Nucleus accumbens (tissue), 56 donors: Measurements from ENCODE around the gene SFMBT1.

Source experiments
- DNase-seq, 56 donors: peaks; one replicate each; lab custom pipeline; 2025; lab: John Stamatoyannopoulos, UW

Gene SFMBT1

DNA sequence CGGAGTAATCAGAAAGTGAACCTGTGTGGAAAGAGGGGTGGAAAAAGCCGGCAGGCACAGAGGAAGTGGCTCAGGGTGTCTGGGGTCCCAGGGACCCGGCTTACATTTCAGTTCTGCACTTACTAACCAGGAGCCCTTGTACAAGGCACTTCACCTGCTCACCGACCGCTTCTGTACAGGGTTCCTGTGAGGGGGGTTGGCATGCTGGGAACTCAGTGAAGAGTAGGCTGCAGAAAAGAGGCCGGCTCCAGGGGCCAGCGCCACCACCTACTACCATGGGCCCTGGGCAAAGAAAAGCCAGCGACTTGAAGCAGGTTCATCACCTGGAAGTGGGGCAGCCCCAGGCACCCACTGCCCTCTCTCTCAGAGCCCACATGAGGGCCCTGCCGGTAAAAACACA is 154.7 kb downstream of the SFMBT1 start:
- no peak for DNase-seq

GRCh38 chr3:52890735-52891134 is 155.1 kb downstream of the SFMBT1 start:
- no peak for DNase-seq

GRCh38 chr3:52889901-52890300 is 156.0 kb downstream of the SFMBT1 start:
- DNase-seq: no peak

DNA sequence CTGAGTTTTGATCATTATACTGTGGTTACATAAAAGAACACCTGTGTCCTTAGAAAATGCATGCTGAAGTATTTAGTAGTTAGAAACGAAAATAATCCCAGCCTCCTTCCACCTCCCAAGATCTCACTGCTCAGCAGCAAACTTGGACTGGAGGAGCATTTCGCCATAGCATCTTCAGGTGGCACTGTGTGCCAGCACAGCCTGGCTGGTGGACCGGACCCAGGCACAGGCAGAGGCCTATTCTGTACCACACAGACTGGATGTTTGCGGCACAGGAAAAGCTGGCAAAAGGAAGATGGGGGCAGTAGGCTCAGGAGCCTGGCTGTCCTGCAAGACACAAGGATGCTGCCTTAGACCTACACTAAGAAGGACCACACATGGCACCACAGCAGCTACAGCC is 158.7 kb downstream of the SFMBT1 start:
- DNase-seq: no peak

DNA sequence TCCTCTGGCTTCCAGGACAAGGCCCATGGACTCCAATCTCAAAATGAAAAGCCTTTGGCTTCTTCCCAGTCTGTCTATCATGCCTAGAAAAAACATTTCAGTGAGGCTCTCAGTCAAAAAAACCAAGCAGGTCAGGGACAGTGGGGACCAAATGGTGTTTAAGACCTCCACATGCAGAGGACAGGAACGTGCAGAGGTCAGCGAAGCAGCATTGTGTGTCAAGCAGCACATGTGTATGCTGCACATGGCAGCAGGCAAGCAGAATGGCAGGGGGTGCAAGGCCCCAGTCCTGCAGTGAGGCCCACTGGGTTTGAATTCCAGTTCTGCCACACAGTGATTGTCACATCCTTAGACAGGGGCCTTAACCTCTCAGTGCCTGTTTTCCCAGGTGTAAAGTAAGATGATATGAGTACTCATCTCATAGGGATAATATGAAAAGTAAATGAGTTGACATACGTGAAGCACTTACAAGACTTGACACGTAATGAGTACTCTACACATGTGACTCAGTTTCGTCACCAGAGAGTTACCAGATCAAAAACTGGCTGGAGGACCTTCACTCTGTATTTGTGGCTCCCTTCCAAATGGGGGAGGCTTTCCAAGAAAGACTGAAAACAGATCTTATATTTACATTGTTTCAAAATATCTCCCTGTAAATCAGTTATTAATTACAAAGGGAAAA is 159.7 kb downstream of the SFMBT1 start:
- DNase-seq: no peak

DNA sequence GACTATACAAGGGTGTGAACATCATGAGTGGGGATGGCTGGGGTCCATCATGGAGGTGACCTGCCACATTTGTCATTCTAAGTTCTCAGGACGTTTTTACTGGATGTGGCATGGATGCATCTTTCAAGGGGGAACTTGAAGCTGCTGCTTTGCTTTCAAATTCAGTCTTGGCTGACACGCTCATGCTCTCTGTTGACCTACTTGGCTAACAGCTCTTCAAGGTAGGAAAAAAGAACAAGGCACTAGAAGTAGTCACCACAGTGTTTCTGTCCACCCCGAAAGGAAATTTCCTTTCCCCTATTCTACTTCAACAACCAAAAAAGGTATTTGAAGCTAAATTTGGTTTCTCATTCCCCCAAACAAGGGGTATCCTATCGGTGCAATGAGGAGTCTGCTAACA is 163.5 kb downstream of the SFMBT1 start:
- no peak for DNase-seq

GRCh38 chr3:52881871-52882270 is 164.0 kb downstream of the SFMBT1 start:
- DNase-seq: no peak

DNA sequence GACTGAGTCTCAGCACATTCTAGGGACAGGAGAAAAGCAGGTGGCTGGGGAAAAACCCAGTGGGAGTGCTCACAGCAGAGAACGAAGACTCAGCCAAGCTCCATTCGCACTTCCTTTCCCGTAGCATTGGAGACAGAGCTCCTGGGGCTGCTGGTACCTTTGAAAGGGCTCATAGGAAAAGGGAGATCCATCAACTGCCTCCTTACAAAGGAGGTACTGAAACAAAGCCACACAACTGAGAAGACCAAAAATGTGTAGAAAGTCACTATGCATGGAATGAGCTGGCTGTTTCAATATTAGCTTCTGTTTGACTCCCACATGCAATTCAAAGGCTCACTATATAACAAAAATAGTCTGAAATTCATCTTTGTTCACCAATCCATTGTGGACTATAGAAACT is 165.4 kb downstream of the SFMBT1 start:
- DNase-seq: no peak

GRCh38 chr3:52880047-52880446 is 165.8 kb downstream of the SFMBT1 start:
- DNase-seq: no peak

DNA sequence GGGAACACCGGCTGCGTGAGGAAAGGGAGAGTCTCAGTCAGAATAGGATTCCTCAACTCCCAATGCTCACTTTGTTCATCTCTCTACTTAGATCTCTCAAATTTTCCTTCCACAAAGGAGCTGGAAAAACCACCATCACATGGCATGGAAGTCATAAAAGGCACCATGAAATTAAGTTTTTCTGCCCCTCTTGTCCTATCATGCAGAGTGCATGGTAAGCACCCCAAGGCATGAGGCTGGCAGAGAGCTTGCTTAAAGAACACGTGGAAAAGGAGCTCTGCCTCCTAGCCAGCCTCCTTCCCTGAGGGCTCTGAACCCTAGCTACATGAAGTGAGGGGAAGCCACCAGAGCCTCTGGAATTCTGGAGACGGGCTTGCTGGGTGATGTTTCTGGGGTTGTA is 166.3 kb downstream of the SFMBT1 start:
- DNase-seq: no peak

DNA sequence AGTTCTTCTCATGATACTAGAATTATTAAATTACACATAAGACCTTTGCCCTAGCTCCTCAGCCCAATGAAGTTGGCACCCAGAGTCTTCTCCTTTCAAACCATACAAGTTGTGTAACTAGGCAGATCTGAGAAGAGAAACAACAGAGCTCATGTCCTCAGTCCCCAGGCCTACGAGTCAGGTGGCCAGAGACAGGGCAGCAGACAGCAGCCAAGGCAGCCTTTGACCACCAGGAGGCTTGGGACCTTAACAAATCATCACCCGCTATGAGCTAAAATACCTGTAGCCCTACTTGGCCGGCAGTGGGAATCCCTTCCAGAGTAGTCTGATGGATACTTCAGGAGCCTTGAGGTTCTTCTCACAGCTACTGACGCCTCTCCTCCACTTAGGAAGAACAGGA is 166.8 kb downstream of the SFMBT1 start:
- DNase-seq: no peak

DNA sequence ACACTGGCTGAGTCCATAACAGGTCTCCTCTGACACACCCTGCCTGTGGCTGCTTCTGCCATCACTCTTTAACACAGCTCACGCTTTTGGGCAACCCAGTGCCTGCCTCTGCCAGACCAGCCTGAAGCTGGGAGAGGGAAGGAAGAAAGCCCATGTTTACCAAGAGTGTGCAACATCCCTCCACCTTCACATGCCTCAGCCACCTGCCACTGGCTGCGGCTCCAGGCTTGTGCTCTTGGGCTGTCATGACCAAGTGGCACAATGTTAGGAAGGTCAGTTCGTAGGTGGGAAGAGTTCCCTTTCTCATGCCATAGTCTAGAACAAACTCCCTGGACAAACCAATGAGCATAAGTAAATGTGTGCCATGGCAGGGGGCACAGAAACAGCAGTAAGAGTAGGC is 168.8 kb downstream of the SFMBT1 start:
- no peak for DNase-seq

DNA sequence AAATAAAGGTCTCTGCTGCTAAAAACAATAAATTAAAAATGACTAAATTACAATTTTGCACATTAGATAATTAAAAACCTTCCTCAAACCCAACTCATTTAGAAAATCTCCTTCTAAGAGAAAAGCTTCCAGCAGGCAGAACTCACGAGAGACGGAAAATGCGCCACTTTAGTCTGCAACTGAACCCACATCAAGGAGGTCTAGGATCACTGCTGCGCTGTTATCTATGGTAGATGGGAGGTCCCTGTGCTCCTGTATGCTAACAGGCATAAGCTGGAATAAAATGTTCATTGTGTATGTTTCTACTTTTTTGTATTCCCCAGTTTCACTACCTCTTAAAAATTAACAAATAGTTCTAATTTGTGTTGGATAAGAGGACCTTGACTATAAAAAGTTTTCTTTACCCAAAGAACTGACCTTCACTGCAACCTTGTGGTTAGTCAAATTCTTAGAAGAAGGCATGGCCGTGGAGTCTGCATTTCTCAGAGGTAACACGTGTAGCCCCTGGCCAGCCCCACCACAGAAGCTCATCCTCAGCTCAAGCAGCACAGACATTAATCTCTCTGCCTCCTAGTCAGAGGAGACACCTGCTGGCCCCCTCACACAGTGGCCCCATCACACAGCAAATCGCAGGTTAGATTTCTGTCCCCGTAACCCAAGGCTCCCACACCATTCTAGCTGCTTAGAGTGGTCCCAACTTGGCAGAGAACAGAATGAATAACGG is 170.8 kb downstream of the SFMBT1 start:
- no peak for DNase-seq

DNA sequence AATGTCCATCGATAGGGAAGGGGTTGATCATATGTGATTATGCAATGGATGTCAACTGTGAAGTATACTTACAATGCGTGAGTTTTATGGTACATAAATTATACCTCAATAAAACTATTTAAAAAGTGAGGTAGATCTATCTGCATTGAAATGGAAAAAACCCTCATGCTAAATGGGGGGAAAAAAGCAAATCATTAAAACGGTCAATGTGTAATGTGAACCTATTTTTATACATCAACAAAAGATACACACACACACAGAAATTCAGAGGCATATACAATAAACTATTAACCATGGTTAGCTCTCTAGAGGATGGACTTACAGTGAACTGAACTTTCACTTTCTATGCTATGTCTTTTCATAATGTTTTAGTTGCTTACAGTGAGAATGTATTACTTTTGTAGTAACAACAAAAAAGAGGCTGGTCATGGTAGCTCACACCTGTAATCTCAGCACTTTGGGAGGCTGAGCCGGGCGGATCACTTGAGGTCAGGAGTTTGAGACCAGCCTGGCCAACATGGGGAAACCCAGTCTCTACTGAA is 171.6 kb downstream of the SFMBT1 start:
- DNase-seq: no peak

GRCh38 chr3:52873433-52874159 is 172.3 kb downstream of the SFMBT1 start:
- DNase-seq: peak in 1 of 56 donors; percentile 9

DNA sequence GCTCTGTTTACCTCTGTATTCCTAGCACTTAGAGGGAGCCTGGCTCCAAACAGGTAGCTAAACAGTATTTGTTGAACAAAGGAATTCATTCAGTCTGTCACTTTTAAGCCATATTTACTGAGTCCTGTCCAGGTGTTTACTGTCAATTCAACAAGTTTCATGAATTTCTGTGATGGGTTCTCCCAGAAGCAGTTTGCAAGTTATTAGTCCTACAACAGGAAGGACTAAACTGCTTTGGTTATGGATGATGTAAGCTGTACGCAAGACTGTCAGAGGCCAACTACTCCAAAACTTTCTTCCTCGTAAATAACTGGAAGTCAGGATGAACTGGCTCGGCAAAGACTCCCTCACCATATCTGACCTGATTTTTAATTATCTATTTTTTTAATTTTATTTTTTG is 173.6 kb downstream of the SFMBT1 start:
- DNase-seq: no peak

GRCh38 chr3:52871761-52872160 is 174.1 kb downstream of the SFMBT1 start:
- DNase-seq: no peak

GRCh38 chr3:52870471-52870870 is 175.4 kb downstream of the SFMBT1 start:
- no peak for DNase-seq

DNA sequence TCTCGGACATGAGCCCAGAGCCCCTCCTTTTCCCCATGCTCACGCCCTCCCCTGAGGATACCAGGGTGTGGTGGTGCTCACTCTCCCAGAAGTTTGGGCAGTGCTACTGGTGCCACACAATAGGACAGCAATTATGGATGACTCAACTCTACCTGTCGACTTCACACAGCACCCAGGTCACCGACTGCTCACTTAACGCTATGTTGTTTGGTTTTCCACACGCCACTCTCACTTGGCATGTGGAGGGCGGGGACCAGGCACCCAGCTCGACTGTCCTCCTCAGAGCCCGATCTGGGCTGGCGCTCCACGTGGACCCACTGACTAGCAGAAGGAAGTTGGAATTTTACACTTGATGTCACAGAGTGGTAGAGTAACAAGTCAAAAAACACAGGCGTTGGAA is 179.4 kb downstream of the SFMBT1 start:
- DNase-seq: no peak

GRCh38 chr3:52865994-52866393 is 179.9 kb downstream of the SFMBT1 start:
- DNase-seq: no peak

- no peak for DNase-seq
These were observed 185.5 kb downstream of the SFMBT1 start for GRCh38 chr3:52860424-52860768.
